ENCODE data around the gene MGAT5B. TPM values are rescaled to one million over a fixed set of nuclear protein-coding genes. Genes with fewer than 3 reads are reported as not detected.

The MGAT5B gene
- total RNA-seq (under 1 TPM in 1 of 2 donors, not detected in 1; 0.25 TPM), polyA plus RNA-seq (under 1 TPM in 1 of 2 donors, not detected in 1; 0.02 TPM)

DNA sequence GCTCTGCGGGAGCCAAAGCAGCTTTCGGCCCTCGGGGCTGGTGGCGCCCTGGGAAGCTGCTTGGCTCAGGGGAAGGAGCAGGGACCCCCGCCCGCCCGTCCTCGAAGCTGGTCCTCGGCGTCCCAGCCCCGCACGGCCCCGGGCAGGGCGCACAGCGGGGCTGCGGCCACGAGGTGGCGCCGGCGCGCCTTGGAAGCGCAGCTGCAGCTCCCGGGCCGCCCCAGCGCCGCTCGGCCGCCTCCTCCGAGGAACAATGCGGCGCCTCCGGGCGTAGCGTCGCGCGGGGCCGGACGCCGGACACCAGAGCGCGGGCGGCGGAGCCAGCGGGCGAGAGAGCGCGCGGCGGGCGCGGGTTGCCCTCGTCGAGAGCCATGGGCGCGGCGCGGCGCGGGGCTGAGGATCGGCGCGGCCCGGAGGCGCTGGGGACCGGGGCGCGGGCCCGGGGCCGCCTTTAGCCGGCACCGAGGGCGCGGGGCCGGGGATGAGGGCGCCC is at the start of gene MGAT5B:
Gene MGAT5B (plus strand): TSS at position 229 of the 493 bp plus-strand sequence. CDS start 626 bp downstream, outside the sequence.
- Histone ChIP-seq H3K27ac (ENCODE audit: low read depth in 1 of 2, low read length in 2 of 2) (no peak within 1 kb of the TSS), H3K9ac (ENCODE audit: low read depth in 1 of 2, low read length in 2 of 2) (no peak within 1 kb of the TSS), H3K36me3 (ENCODE audit: control insufficient read depth in 4 of 4, insufficient read depth in 3 of 4, low read depth in 1 of 4, low read length in 3 of 4) (no peaks in the 10 kb centered on the region), H3K4me1 (ENCODE audit: control insufficient read depth in 4 of 4, insufficient read depth in 4 of 4, low read length in 3 of 4) (peaks cover 5 to 15% (median 9%) of the 10 kb centered on the region in 4 donors), H3K9me3 (ENCODE audit: control insufficient read depth in 4 of 4, low read length in 3 of 4) (no peaks in the 10 kb centered on the region), H3K27me3 (ENCODE audit: control insufficient read depth in 4 of 4, insufficient read depth in 4 of 4, low read length in 3 of 4) (peaks cover 0 to 8% (median 4%) of the 10 kb centered on the region in 4 donors), H3K4me3 (ENCODE audit: low read depth in 1 of 3, low read length in 3 of 3) (peak within 1 kb of the TSS in 1 of 3 donors; percentile 48)
- DNase-seq (ENCODE audit: low spot score), result peak; percentile 79
- TF ChIP-seq HNF4A (conservative IDR thresholded peaks at IDR 0.05) (no peak), CTCF (IDR thresholded peaks at IDR 0.05; ENCODE audit: low read depth, low read length, missing input control) (peak; percentile 89), RAD21 (IDR thresholded peaks at IDR 0.05) (peak in 1 of 2 donors; percentile 62), JUND (IDR thresholded peaks at IDR 0.05) (no peak)
- WGBS, result 2% methylated on average over 76 of the region's 76 CpGs

- Histone ChIP-seq H3K9me3 (ENCODE audit: control insufficient read depth in 4 of 4, low read length in 3 of 4) (no peaks in the 10 kb centered on the region), H3K27me3 (ENCODE audit: control insufficient read depth in 4 of 4, insufficient read depth in 4 of 4, low read length in 3 of 4) (no peaks in the 10 kb centered on the region), H3K36me3 (ENCODE audit: control insufficient read depth in 4 of 4, insufficient read depth in 3 of 4, low read depth in 1 of 4, low read length in 3 of 4) (no peaks in the 10 kb centered on the region), H3K9ac (ENCODE audit: low read depth in 1 of 2, low read length in 2 of 2) (no peak overlapping the region), H3K4me3 (ENCODE audit: low read depth in 1 of 3, low read length in 3 of 3) (no peak overlapping the region), H3K27ac (ENCODE audit: low read depth in 1 of 2, low read length in 2 of 2) (no peak overlapping the region), H3K4me1 (ENCODE audit: control insufficient read depth in 4 of 4, insufficient read depth in 4 of 4, low read length in 3 of 4) (no peaks in the 10 kb centered on the region)
- TF ChIP-seq EGR1 (IDR thresholded peaks at IDR 0.05; ENCODE audit: low read depth in 2 of 2), result no peak
- no peak for TF ChIP-seq JUND (IDR thresholded peaks at IDR 0.05)
- TF ChIP-seq RXRA (IDR thresholded peaks at IDR 0.05), result no peak
- no peak for TF ChIP-seq HNF4G (IDR thresholded peaks at IDR 0.05)
- TF ChIP-seq GABPA (IDR thresholded peaks at IDR 0.05 in 1 of 2, conservative IDR thresholded peaks at IDR 0.05 in 1 of 2), result no peak
- TF ChIP-seq CTCF (IDR thresholded peaks at IDR 0.05; ENCODE audit: low read depth, low read length, missing input control), result no peak
- no peak for TF ChIP-seq MAX (IDR thresholded peaks at IDR 0.05)
- no peak for TF ChIP-seq HNF4A (conservative IDR thresholded peaks at IDR 0.05)
- TF ChIP-seq NR2F2 (IDR thresholded peaks at IDR 0.05), result no peak
- TF ChIP-seq ZBTB33 (IDR thresholded peaks at IDR 0.05), result no peak
- no peak for TF ChIP-seq SP1 (IDR thresholded peaks at IDR 0.05)
- TF ChIP-seq FOXA2 (IDR thresholded peaks at IDR 0.05), result no peak
- no peak for TF ChIP-seq ATF3 (IDR thresholded peaks at IDR 0.05)
- no peak for TF ChIP-seq YY1 (IDR thresholded peaks at IDR 0.05)
- WGBS, result 32% methylated on average over 1 of the region's 1 CpG
- no peak for DNase-seq (ENCODE audit: low spot score)
Observed at GRCh38 chr17:76820039-76820438, 48.2 kb upstream of the MGAT5B start.
